HL-60/S4 treated with phorbol 12-myristate 13-acetate at 8.2 ng/mL for 4 days and 3 days (cell line): ENCODE results near the gene NOSTRIN.
"Not testable (repeated sequence)": the region's sequence is repeated elsewhere in the genome, so short reads cannot be mapped to it uniquely, and the experiment has no call there.

ENCODE experiments used
- in situ Hi-C: fragments of 300-500 bp; cut with MboI; formaldehyde crosslinking; loops from 2 replicates; pipeline ENCODE4 v1.15.0; 2022; ENCODE audit warnings: low sequenced_read_pairs

The NOSTRIN gene

GRCh38 chr2:168870824-168871223 lies 68.4 kb downstream of the NOSTRIN start:
- in situ Hi-C loops = not testable (repeated sequence)

- in situ Hi-C loops = no loop called here
These were observed 72.1 kb downstream of the NOSTRIN start for GRCh38 chr2:168874368-168875054.

GRCh38 chr2:168882163-168882562 lies 79.7 kb downstream of the NOSTRIN start:
- in situ Hi-C loops = not testable (repeated sequence)

- in situ Hi-C loops = no loop called here
These were observed 82.5 kb downstream of the NOSTRIN start for GRCh38 chr2:168884975-168885374.

GRCh38 chr2:168889635-168890005 lies 87.2 kb downstream of the NOSTRIN start:
- in situ Hi-C loops = no loop called here

- in situ Hi-C loops = no loop called here
These were observed 87.8 kb downstream of the NOSTRIN start, which contains the start of gene SPC25 for GRCh38 chr2:168890006-168890782. TSS of gene SPC25 (minus strand) at chr2:168890430. CDS start at chr2:168889519, 911 bp downstream.

GRCh38 chr2:168892327-168892726 lies 89.9 kb downstream of the NOSTRIN start:
- in situ Hi-C loops = no loop called here

- in situ Hi-C loops = no loop called here
These were observed 91.7 kb downstream of the NOSTRIN start for GRCh38 chr2:168894101-168894500.

- in situ Hi-C loops = no loop called here
These were observed 92.3 kb downstream of the NOSTRIN start for GRCh38 chr2:168894720-168895119.

- in situ Hi-C loops = no loop called here
These were observed 93.3 kb downstream of the NOSTRIN start for GRCh38 chr2:168895771-168896170.

GRCh38 chr2:168896783-168897182 lies 94.3 kb downstream of the NOSTRIN start:
- in situ Hi-C loops = no loop called here

- in situ Hi-C loops = no loop called here
These were observed 95.0 kb downstream of the NOSTRIN start for GRCh38 chr2:168897449-168897848.

GRCh38 chr2:168901003-168901402 lies 98.6 kb downstream of the NOSTRIN start, which contains the start of gene G6PC2:
TSS of gene G6PC2 (plus strand) at chr2:168901291. CDS start at chr2:168901332, 41 bp downstream.
- in situ Hi-C loops = no loop called here

- in situ Hi-C loops = no loop called here
These were observed 101.5 kb downstream of the NOSTRIN start for GRCh38 chr2:168903888-168904287.

- in situ Hi-C loops = no loop called here
These were observed 101.9 kb downstream of the NOSTRIN start for GRCh38 chr2:168904358-168904757.

- in situ Hi-C loops = no loop called here
These were observed 105.7 kb downstream of the NOSTRIN start for GRCh38 chr2:168907940-168908662.

GRCh38 chr2:168910330-168910729 lies 107.9 kb downstream of the NOSTRIN start:
- in situ Hi-C loops = loop anchor here (10.0 kb wide), 1 partner anchor 566 kb away; no protein-coding TSS in a partner anchor

- in situ Hi-C loops = loop anchor here (10.0 kb wide), 1 partner anchor 568 kb away; no protein-coding TSS in a partner anchor
These were observed 110.0 kb downstream of the NOSTRIN start for GRCh38 chr2:168912466-168912865.

- in situ Hi-C loops = loop anchor here (10.0 kb wide), 1 partner anchor 568 kb away; no protein-coding TSS in a partner anchor
These were observed 110.5 kb downstream of the NOSTRIN start for GRCh38 chr2:168912901-168913369.

- in situ Hi-C loops = loop anchor here (10.0 kb wide), 1 partner anchor 569 kb away; no protein-coding TSS in a partner anchor
These were observed 111.1 kb downstream of the NOSTRIN start for GRCh38 chr2:168913495-168913894.
